Head of caudate nucleus (tissue), 42 donors: ENCODE results near the gene PTPRD.
"Not testable (repeated sequence)": the region's sequence is repeated elsewhere in the genome, so short reads cannot be mapped to it uniquely, and the experiment has no call there.

ENCODE experiments used
- DNase-seq, 42 donors: peaks; one replicate each; pipeline versions ENCODE4 v3.0.0 to v3.0.0-alpha.2; 2020 to 2021; ENCODE audit warnings: mixed read lengths in 7 of 42
- intact Hi-C: fragments of 100-400 bp; cut with DNase I; formaldehyde crosslinking; loops from one replicate; pipeline ENCODE4 v1.15.0; 2022

Gene PTPRD

DNA sequence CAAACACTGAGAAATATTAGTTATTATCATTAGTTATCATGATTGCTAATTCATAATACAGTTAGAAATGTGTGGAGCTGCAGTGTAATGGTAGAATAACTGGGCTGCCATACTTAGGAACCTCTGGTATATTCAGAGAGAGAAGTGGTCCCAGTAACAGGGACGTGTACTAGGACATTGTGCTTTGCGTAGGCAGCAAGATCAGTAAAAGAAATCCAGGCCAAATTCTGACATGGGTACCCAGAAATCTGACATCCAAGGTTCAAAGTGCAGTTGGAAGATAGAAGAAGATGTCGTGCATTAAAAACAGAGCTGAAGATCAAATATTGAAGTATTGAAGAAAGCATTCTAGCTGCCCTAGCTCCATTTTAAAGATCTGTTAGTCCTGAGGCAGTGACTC is 1652.5 kb downstream of the PTPRD start:
- no peak for DNase-seq
- intact Hi-C loops = no loop called here

DNA sequence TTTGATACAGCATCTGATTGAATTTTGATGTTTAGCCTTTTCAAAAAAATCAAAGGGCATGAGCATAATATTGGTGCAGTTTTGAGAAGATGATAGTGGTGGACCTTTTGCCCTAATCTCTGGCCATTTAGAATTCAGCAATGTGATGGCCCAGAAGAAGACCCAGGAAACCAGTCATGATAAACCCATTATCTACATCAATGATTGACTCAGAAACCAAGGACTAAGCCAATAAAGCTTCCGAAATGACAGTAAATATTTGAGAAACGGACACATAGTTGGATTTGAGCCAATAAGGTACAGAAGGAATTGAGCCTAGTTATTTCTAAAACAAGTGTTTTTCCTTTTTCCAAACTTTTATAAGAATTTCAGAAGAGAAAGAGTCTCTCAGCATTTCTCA is 1654.4 kb downstream of the PTPRD start:
- intact Hi-C loops = no loop called here
- DNase-seq = no peak

DNA sequence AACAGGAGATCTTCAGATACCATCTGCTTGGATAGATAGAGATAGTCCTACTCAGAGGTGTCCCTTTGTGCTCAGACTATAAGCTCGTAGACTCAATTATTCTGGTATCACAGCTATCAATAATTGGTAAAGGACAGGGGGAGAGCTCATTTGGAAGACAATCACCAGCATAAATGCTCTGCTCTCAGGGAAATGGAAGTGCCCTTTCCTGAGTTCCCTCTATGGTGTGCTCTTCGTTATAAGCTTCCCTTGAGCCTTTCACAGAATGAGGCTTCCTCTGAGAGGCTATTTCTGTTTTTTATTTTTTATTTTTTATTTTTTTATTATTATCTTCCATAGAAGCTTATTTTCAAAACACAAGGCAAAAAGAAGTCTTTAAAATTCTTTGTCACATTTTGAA is 1657.5 kb downstream of the PTPRD start:
- intact Hi-C loops = no loop called here
- DNase-seq = no peak

- intact Hi-C loops = no loop called here
- no peak for DNase-seq
These were observed 1666.3 kb downstream of the PTPRD start for GRCh38 chr9:8946461-8946860.

DNA sequence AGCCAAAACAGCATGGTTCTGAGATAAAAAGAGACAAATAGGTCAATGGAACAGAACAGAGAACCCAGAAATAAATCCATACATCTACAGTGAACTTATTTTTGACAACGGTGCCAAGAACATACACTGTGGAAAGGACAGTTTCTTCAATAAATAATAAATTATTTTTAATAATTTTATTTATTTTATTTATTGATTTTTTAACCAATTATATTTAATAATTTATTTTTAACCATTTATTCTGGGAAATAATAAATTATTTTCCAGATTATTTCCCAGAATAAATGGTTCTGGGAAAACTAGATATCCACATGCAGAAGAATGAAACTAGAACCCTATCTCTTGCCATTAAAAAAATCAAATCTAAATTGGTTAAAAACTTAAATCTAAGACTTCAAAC is 1669.4 kb downstream of the PTPRD start:
- intact Hi-C loops = no loop called here
- no peak for DNase-seq

- DNase-seq = no peak
- intact Hi-C loops = no loop called here
These were observed 1672.2 kb downstream of the PTPRD start for GRCh38 chr9:8940650-8941049.

DNA sequence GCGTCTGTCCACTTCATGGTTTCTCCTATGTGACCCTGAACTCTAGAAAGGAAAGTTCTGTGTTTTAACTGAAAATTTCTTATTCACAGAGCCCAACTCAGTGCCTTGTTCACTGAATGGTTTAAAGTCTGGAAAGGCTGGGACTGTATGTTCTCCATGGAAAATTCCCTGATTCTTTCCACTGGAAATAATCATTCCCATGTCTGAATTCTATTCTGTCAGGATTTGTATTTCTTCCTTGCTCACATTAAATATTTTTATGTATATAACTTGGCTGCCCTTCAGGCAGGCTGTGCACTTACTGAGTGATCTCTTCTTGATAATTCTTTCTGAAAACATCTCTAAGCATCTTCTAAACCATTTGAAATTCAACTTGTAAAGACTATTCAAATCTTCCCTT is 1686.3 kb downstream of the PTPRD start:
- no peak for DNase-seq
- intact Hi-C loops = no loop called here

GRCh38 chr9:8924562-8924961 is 1688.2 kb downstream of the PTPRD start:
- intact Hi-C loops = no loop called here
- no peak for DNase-seq

DNA sequence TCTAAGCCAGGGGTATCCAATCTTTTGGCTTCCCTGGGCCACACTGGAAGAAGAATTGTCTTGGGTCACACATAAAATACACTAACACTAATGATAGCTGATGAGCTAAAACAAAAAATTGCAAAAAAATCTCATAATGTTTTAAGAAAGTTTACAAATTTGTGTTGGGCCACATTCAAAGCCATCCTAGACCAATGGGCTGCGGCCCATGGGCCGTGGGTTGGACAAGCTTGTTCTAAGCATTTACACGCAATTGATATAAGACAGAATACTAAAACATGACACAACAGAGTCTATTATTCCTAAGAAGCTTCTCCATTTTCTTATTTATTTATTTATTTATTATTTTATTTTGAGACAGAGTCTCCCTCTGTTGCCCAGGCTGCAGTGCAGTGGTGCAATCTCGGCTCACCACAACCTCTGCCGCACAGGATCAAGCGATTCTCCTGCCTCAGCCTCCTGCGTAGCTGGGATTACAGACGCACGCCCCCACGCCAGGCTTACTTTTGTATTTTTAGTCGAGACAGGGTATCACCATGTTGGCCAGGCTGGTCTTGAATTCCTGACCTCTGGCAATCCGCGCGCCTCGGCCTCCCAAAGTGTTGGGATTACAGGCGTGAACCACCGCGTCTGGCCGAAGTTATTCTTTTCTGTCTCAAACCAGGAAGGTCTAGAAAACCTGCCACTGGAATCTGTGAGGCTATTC is 1692.2 kb downstream of the PTPRD start:
- intact Hi-C loops, DNase-seq: not testable (repeated sequence)

DNA sequence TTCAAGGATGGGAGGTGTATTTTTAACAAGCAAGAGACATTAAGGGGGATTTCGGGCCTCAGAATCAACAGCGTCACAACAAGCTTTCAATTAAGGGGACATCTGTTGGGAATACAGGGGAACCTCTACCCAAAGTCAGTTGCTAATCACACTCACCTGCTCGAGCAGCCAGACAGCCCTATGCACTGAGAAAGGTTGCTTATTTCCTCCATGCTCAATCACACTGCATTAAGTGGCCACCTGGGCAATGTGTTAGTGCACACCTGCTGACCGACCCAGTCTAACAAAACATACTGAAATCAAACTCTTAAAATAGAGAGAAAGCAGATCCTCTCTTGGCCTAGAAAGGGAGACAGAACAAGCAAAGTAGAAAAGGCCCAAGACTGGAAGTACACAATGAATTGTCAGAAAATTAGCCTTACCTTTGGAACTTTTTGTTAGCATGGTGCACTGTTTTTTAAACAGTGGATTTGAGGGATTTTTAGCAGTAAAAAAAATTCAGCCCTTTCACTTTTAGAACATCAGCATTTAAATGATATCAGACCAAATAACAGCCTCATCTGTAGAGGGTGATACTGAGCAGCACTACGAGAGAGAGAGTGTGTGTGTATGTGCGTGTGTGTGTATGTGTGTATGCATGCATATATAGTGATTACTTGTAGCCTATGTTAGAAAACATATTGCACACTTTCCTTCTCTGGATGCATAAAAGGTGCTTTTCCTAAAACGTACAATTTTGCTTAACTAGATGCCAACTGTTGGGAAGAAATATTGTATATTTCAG is 1694.7 kb downstream of the PTPRD start:
- no peak for DNase-seq
- intact Hi-C loops = no loop called here

GRCh38 chr9:8916771-8917170 is 1696.0 kb downstream of the PTPRD start:
- intact Hi-C loops = no loop called here
- DNase-seq = no peak

DNA sequence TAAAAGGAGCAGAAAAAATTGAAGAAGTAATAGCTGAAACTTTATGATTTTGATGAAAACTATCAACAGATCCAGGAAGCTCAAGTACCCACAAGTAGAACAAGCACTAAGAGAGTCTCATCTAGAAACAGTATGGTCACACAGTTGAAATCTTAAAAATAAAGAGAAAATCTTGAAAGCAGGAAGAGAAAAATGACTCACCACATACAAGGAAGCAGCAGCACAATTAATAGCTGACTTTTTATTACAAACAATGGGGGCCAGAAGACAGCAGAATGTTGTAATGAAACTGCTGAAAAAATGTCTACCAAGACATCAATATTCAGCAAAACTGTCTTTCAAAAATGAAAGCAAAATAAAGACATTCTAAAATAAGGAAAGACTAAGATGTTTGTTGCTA is 1704.9 kb downstream of the PTPRD start:
- no peak for DNase-seq
- intact Hi-C loops = no loop called here

- DNase-seq = no peak
- intact Hi-C loops = no loop called here
These were observed 1707.1 kb downstream of the PTPRD start for GRCh38 chr9:8905731-8906130.

DNA sequence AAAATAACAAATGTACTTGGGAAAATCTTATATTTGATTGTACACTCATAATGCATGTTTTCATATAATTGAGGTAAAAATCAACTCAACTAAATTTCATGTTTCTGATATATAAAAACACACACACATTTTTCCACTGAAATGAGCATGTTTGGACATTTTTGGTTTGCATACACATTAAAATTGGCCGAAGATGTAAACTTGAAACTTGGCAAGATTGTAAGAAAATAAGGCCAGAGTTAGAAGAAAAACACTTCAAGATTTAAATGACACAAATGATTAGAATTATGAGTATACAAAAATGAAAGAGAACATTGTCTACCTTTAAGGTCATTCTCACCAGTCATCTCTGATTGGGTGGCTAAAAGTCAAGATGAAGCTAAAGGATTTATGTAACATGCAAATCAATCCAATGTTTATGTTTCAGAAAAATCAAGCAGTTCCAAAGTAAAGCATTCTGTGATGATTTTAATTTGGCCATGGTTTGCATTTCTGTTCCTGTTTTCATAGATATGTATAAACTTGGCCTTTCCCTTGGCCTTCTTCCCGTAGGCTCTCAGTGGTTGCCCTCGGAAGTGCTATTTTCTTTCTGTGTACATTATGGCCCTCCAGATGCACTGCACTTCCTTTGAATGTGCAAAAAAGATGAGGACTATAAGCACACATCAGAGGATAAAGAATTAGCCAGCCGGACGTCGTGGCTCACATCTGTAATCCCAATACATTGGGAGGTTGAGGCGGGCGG is 1707.9 kb downstream of the PTPRD start:
- intact Hi-C loops = no loop called here
- DNase-seq = no peak

GRCh38 chr9:8903077-8903476 is 1709.7 kb downstream of the PTPRD start:
- no peak for DNase-seq
- intact Hi-C loops = no loop called here

DNA sequence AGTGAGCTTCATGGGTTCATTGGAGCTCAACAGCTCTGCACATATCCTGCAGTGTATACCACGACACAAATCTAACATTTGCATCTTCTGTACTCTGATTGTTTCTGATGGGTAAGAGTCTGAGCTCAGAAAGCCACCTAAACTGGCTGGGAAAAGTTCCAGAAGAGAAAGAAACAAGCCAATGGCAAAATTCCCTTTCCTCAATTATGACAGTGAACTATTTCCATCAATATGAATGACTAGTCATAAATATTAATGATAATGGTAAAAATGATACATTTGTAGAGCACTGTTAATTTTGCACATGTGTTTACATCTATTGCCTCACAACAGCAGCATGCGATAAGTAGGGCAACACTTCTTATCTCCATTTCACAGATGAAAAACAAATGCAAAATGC is 1711.7 kb downstream of the PTPRD start:
- intact Hi-C loops = no loop called here
- no peak for DNase-seq

DNA sequence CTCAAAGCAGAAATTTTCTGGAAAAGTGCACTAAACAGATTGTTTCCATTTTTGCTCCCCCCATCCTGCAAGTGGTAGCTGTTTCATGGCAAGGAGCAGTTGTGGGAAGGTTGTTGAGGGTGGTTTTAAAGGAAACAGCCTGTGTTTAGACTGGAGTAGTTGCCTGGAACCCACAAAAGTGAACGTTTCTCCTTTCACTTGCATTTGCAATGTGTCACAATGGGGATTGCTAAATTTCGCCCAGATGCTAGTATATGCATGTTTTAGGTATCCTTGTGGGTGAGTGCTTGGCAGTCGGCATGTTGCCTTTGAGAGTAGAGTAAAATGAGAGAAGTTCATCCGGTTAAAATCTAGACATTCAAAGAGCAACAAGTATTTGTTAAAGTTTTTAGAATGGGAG is 1713.3 kb downstream of the PTPRD start:
- intact Hi-C loops = no loop called here
- DNase-seq = no peak

- intact Hi-C loops = no loop called here
- DNase-seq = peak in 12 of 42 donors; percentile 23 to 73 (median 42)
These were observed 1717.0 kb downstream of the PTPRD start for GRCh38 chr9:8895861-8896224.

GRCh38 chr9:8895106-8895860 is 1717.5 kb downstream of the PTPRD start:
- intact Hi-C loops = no loop called here
- DNase-seq = no peak

DNA sequence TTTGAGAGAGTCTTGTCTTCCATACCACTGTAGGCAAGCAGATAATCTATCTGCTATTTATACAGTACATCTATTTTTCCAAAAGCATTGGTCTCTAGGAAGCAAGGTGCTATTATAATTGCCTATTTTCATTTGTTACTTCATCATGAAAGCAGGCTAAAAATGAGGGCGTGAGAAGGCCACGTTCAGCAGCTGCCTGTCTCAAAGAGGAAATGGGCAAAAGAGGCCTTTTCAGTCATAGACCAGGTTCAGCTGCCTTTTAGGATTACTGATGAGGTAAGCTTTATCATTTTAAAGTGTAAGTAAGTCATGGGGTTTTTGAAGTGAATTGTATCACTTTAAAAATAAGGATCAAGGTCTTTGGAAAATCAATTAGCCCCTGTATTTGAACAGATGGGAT is 1722.1 kb downstream of the PTPRD start:
- DNase-seq = no peak
- intact Hi-C loops = no loop called here
